HG03558 (cell line): Measurements from ENCODE around the gene YAE1.

Experiments
- ATAC-seq: cut with Tn5 transposase; IDR thresholded peaks from one replicate; pipeline ENCODE4 v1.9.1; 2021; ENCODE audit warnings: moderate number of reproducible peaks; ENCODE audit not compliant: unreplicated experiment; ENCODE audit errors: extremely low read depth

The YAE1 gene

GRCh38 chr7:39553436-39553835 is 12.8 kb upstream of the YAE1 start:
- no peak for ATAC-seq

GRCh38 chr7:39554583-39555165 is 11.5 kb upstream of the YAE1 start:
- no peak for ATAC-seq

- no peak for ATAC-seq
Observed at GRCh38 chr7:39557222-39557621, 9.0 kb upstream of the YAE1 start.

GRCh38 chr7:39557911-39558310 is 8.3 kb upstream of the YAE1 start:
- no peak for ATAC-seq

GRCh38 chr7:39560408-39560807 is 5.8 kb upstream of the YAE1 start:
- no peak for ATAC-seq

- no peak for ATAC-seq
Observed at GRCh38 chr7:39560997-39561396, 5.2 kb upstream of the YAE1 start.

GRCh38 chr7:39565538-39565937 is 666 bp upstream of the YAE1 start:
- ATAC-seq, result no peak

GRCh38 chr7:39567294-39567693 is 1.1 kb downstream of the YAE1 start:
- ATAC-seq, result no peak

GRCh38 chr7:39574673-39575349 is 8.6 kb downstream of the YAE1 start:
- no peak for ATAC-seq

- no peak for ATAC-seq
Observed at GRCh38 chr7:39577229-39577874, 11.1 kb downstream of the YAE1 start.

GRCh38 chr7:39580149-39580874 is 14.1 kb downstream of the YAE1 start:
- peak; percentile 59 for ATAC-seq

GRCh38 chr7:39582536-39582935 is 16.3 kb downstream of the YAE1 start:
- no peak for ATAC-seq

GRCh38 chr7:39583539-39583938 is 17.3 kb downstream of the YAE1 start:
- no peak for ATAC-seq

- ATAC-seq, result no peak
Observed at GRCh38 chr7:39587393-39587792, 21.2 kb downstream of the YAE1 start.

- ATAC-seq, result no peak
Observed at GRCh38 chr7:39588416-39588815, 22.2 kb downstream of the YAE1 start.

GRCh38 chr7:39589323-39590111 is 23.3 kb downstream of the YAE1 start:
- peak; percentile 84 for ATAC-seq

GRCh38 chr7:39592586-39592985 is 26.4 kb downstream of the YAE1 start:
- ATAC-seq, result no peak

- no peak for ATAC-seq
Observed at GRCh38 chr7:39594988-39595620, 28.9 kb downstream of the YAE1 start.

GRCh38 chr7:39602351-39602750 is 36.1 kb downstream of the YAE1 start:
- no peak for ATAC-seq

GRCh38 chr7:39603924-39604323 is 37.7 kb downstream of the YAE1 start:
- no peak for ATAC-seq
